OCI-LY3 (cell line): ENCODE results near the gene TWIST2.

ENCODE experiments used
- EZH2phosphoT487 ChIP-seq: fragments of 200-600 bp; shearing (Covaris generic); IDR thresholded peaks from 2 replicates; pipeline ENCODE4 v1.6.1; 2018; ENCODE audit warnings: antibody characterized with exemption, mixed run types, low read depth
- TF ChIP-seq, protein P1 (sequence below): fragments of 200-600, 300-600 bp; sonication (generic); IDR thresholded peaks from 2 replicates; pipeline ENCODE4 v1.5.1; 2014; ENCODE audit warnings: antibody characterized with exemption, low read length, low read depth

DNA sequence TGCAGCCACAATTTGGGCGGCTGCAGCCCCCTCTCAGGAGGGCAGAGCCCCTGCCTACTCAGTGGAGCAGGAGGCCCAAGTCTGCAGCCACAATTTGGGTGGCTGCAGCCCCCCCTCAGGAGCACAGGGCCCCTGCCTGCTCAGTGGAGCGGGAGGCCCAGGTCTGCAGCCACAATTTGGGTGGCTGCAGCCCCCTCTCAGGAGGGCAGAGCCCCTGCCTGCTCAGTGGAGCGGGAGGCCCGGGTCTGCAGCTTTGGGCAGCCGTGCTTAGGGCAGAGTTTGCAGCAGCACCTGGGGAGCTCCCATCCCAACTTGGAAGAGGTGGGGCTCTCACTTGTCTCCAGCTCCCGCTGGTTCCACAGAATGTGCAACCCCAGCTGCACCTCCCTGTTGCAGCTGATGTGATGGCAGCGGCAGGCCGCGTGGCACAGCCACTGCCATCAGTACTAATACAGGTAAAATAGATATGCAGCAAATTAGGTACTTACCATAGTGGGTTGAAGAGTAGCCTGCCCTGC lies 99.4 kb downstream of the TWIST2 start:
- TF ChIP-seq, protein P1, sequence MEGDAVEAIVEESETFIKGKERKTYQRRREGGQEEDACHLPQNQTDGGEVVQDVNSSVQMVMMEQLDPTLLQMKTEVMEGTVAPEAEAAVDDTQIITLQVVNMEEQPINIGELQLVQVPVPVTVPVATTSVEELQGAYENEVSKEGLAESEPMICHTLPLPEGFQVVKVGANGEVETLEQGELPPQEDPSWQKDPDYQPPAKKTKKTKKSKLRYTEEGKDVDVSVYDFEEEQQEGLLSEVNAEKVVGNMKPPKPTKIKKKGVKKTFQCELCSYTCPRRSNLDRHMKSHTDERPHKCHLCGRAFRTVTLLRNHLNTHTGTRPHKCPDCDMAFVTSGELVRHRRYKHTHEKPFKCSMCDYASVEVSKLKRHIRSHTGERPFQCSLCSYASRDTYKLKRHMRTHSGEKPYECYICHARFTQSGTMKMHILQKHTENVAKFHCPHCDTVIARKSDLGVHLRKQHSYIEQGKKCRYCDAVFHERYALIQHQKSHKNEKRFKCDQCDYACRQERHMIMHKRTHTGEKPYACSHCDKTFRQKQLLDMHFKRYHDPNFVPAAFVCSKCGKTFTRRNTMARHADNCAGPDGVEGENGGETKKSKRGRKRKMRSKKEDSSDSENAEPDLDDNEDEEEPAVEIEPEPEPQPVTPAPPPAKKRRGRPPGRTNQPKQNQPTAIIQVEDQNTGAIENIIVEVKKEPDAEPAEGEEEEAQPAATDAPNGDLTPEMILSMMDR = no peak
- no peak for TF ChIP-seq EZH2phosphoT487
